ENCODE measurements around the gene RANBP3L.

RANBP3L gene

GRCh38 chr5:36241631-36242533 lies 59.8 kb downstream of the RANBP3L start, which contains the start of gene NADK2:
Gene NADK2, minus strand, starts transcription at chr5:36241925. Its CDS starts 127 bp downstream, at chr5:36241798.
- DNase-seq: peak; percentile 97

GRCh38 chr5:36240779-36241630 lies 60.7 kb downstream of the RANBP3L start:
- peak; percentile 62 for DNase-seq

GRCh38 chr5:36239370-36240293 lies 62.1 kb downstream of the RANBP3L start:
- DNase-seq: peak; percentile 36

- DNase-seq: peak; percentile 32
Measured at GRCh38 chr5:36238502-36239295, 63.0 kb downstream of the RANBP3L start.

GRCh38 chr5:36237751-36238150 lies 64.0 kb downstream of the RANBP3L start:
- peak; percentile 94 for DNase-seq

GRCh38 chr5:36236801-36237200 lies 64.9 kb downstream of the RANBP3L start:
- peak; percentile 35 for DNase-seq

- DNase-seq: no peak
Measured at GRCh38 chr5:36232533-36232932, 69.2 kb downstream of the RANBP3L start.

- DNase-seq: peak; percentile 80
Measured at GRCh38 chr5:36230151-36230790, 71.4 kb downstream of the RANBP3L start.

- DNase-seq: no peak
Measured at GRCh38 chr5:36228505-36228904, 73.2 kb downstream of the RANBP3L start.

GRCh38 chr5:36227046-36227445 lies 74.7 kb downstream of the RANBP3L start:
- no peak for DNase-seq

- DNase-seq: no peak
Measured at GRCh38 chr5:36222620-36223019, 79.1 kb downstream of the RANBP3L start.

GRCh38 chr5:36217988-36218387 lies 83.7 kb downstream of the RANBP3L start:
- DNase-seq: no peak

GRCh38 chr5:36217567-36217966 lies 84.1 kb downstream of the RANBP3L start:
- no peak for DNase-seq

- no peak for DNase-seq
Measured at GRCh38 chr5:36215910-36216309, 85.8 kb downstream of the RANBP3L start.

GRCh38 chr5:36214436-36214835 lies 87.3 kb downstream of the RANBP3L start:
- DNase-seq: peak; percentile 40

GRCh38 chr5:36209664-36210063 lies 92.0 kb downstream of the RANBP3L start:
- DNase-seq: no peak

GRCh38 chr5:36208786-36209185 lies 92.9 kb downstream of the RANBP3L start:
- DNase-seq: no peak

GRCh38 chr5:36206913-36207312 lies 94.8 kb downstream of the RANBP3L start:
- DNase-seq: no peak

GRCh38 chr5:36205329-36205728 lies 96.4 kb downstream of the RANBP3L start:
- DNase-seq: no peak

- DNase-seq: no peak
Measured at GRCh38 chr5:36202521-36202961, 99.2 kb downstream of the RANBP3L start.

- no peak for DNase-seq
Measured at GRCh38 chr5:36200513-36200912, 101.2 kb downstream of the RANBP3L start.
